ES-I3 (cell line): ENCODE data around the gene SV2B.

ENCODE experiments used
- H3K36me3 ChIP-seq: 2 replicates; pipeline ENCODE4 v1.6.1; 2013; ENCODE audit warnings: mild to moderate bottlenecking, low read length, control low read depth, moderate library complexity; ENCODE audit not compliant: insufficient read depth
- H3K4me1 ChIP-seq: 2 replicates; pipeline ENCODE4 v1.6.1; 2013; ENCODE audit warnings: mild to moderate bottlenecking, control low read depth, low read length; ENCODE audit not compliant: insufficient read depth
- H3K9ac ChIP-seq: 2 replicates; pipeline ENCODE4 v1.6.1; 2013; ENCODE audit warnings: low read depth, mild to moderate bottlenecking, low read length, moderate library complexity
- H3K9me3 ChIP-seq: 2 replicates; pipeline ENCODE4 v1.6.1; 2013; ENCODE audit warnings: mild to moderate bottlenecking, low read length, moderate library complexity; ENCODE audit not compliant: control insufficient read depth, insufficient read depth

Gene SV2B

GRCh38 chr15:91284758-91285466, 184.9 kb downstream of the SV2B start:
- H3K36me3 ChIP-seq, result no peaks in the 10 kb centered on the region
- no peaks in the 10 kb centered on the region; the same call in 1 of the 2 replicates for H3K4me1 ChIP-seq
- no peaks in the 10 kb centered on the region for H3K9me3 ChIP-seq
- no peak overlapping the region for H3K9ac ChIP-seq

- H3K9me3 ChIP-seq, result no peaks in the 10 kb centered on the region
- no peak overlapping the region for H3K9ac ChIP-seq
- H3K36me3 ChIP-seq, result no peaks in the 10 kb centered on the region
- H3K4me1 ChIP-seq, result no peaks in the 10 kb centered on the region; the same call in 1 of the 2 replicates
Observed at GRCh38 chr15:91289324-91289723, 189.3 kb downstream of the SV2B start.

GRCh38 chr15:91290553-91290952, 190.5 kb downstream of the SV2B start:
- Histone ChIP-seq H3K9me3 (no peaks in the 10 kb centered on the region; the same call in 1 of the 2 replicates), H3K9ac (no peak overlapping the region), H3K36me3 (no peaks in the 10 kb centered on the region), H3K4me1 (no peaks in the 10 kb centered on the region; the same call in 1 of the 2 replicates)

- Histone ChIP-seq H3K9ac (no peak overlapping the region), H3K9me3 (peaks cover 2% of the 10 kb centered on the region), H3K36me3 (no peaks in the 10 kb centered on the region), H3K4me1 (no peaks in the 10 kb centered on the region; the same call in 1 of the 2 replicates)
Observed at GRCh38 chr15:91291673-91292072, 191.6 kb downstream of the SV2B start.

GRCh38 chr15:91294344-91294743, 194.3 kb downstream of the SV2B start:
- H3K36me3 ChIP-seq, result no peaks in the 10 kb centered on the region
- no peaks in the 10 kb centered on the region; the same call in 1 of the 2 replicates for H3K4me1 ChIP-seq
- no peak overlapping the region for H3K9ac ChIP-seq
- H3K9me3 ChIP-seq, result peaks cover 2% of the 10 kb centered on the region

- no peaks in the 10 kb centered on the region for H3K36me3 ChIP-seq
- peaks cover 2% of the 10 kb centered on the region for H3K9me3 ChIP-seq
- no peak overlapping the region for H3K9ac ChIP-seq
- no peaks in the 10 kb centered on the region for H3K4me1 ChIP-seq
Observed at GRCh38 chr15:91294795-91295194, 194.7 kb downstream of the SV2B start.

- peaks cover 2% of the 10 kb centered on the region for H3K9me3 ChIP-seq
- no peak overlapping the region for H3K9ac ChIP-seq
- no peaks in the 10 kb centered on the region for H3K4me1 ChIP-seq
- no peaks in the 10 kb centered on the region for H3K36me3 ChIP-seq
Observed at GRCh38 chr15:91298101-91298500, 198.0 kb downstream of the SV2B start.

- H3K4me1 ChIP-seq, result 0 out of 2 replicates have a peak, but pooled peaks cover 4% of the 10 kb centered on the region
- no peak overlapping the region for H3K9ac ChIP-seq
- no peaks in the 10 kb centered on the region for H3K36me3 ChIP-seq
- H3K9me3 ChIP-seq, result no peaks in the 10 kb centered on the region
Observed at GRCh38 chr15:91302588-91303439, 202.8 kb downstream of the SV2B start.

- H3K9me3 ChIP-seq, result no peaks in the 10 kb centered on the region
- H3K36me3 ChIP-seq, result no peaks in the 10 kb centered on the region
- H3K4me1 ChIP-seq, result 0 out of 2 replicates have a peak, but pooled peaks cover 4% of the 10 kb centered on the region
- H3K9ac ChIP-seq, result no peak overlapping the region
Observed at GRCh38 chr15:91304210-91304609, 204.2 kb downstream of the SV2B start.

- Histone ChIP-seq H3K9me3 (no peaks in the 10 kb centered on the region), H3K9ac (no peak overlapping the region), H3K4me1 (0 out of 2 replicates have a peak, but pooled peaks cover 4% of the 10 kb centered on the region), H3K36me3 (no peaks in the 10 kb centered on the region)
Observed at GRCh38 chr15:91304786-91305185, 204.7 kb downstream of the SV2B start.

- Histone ChIP-seq H3K4me1 (0 out of 2 replicates have a peak, but pooled peaks cover 4% of the 10 kb centered on the region), H3K36me3 (no peaks in the 10 kb centered on the region), H3K9me3 (no peaks in the 10 kb centered on the region), H3K9ac (no peak overlapping the region)
Observed at GRCh38 chr15:91306144-91306543, 206.1 kb downstream of the SV2B start.

- Histone ChIP-seq H3K4me1 (0 out of 2 replicates have a peak, but pooled peaks cover 4% of the 10 kb centered on the region), H3K9me3 (no peaks in the 10 kb centered on the region), H3K36me3 (no peaks in the 10 kb centered on the region), H3K9ac (no peak overlapping the region)
Observed at GRCh38 chr15:91307601-91308000, 207.5 kb downstream of the SV2B start.

- no peak overlapping the region for H3K9ac ChIP-seq
- H3K36me3 ChIP-seq, result no peaks in the 10 kb centered on the region
- no peaks in the 10 kb centered on the region for H3K9me3 ChIP-seq
- H3K4me1 ChIP-seq, result 0 out of 2 replicates have a peak, but pooled peaks cover 4% of the 10 kb centered on the region
Observed at GRCh38 chr15:91308199-91308598, 208.1 kb downstream of the SV2B start.

GRCh38 chr15:91308855-91309254, 208.8 kb downstream of the SV2B start:
- Histone ChIP-seq H3K9ac (no peak overlapping the region), H3K4me1 (0 out of 2 replicates have a peak, but pooled peaks cover 4% of the 10 kb centered on the region), H3K36me3 (no peaks in the 10 kb centered on the region), H3K9me3 (no peaks in the 10 kb centered on the region)
